NOMO-1 (cell line): ENCODE results near the gene FLT1.

ENCODE experiments used
- DNase-seq, 2 experiments: peaks; one replicate each; lab custom pipeline; 2025; ENCODE audit not compliant: unreplicated experiment in 2 of 2; lab: John Stamatoyannopoulos, UW

The FLT1 gene

GRCh38 chr13:28488376-28489005 lies 6.4 kb downstream of the FLT1 start:
- peak in 1 of 2 experiments; percentile 33 for DNase-seq

GRCh38 chr13:28485996-28486543 lies 8.9 kb downstream of the FLT1 start:
- no peak for DNase-seq

GRCh38 chr13:28485551-28485950 lies 9.4 kb downstream of the FLT1 start:
- DNase-seq, result no peak

- DNase-seq, result no peak
Observed at GRCh38 chr13:28485097-28485496, 9.8 kb downstream of the FLT1 start.

GRCh38 chr13:28483313-28483931 lies 11.5 kb downstream of the FLT1 start:
- no peak for DNase-seq

GRCh38 chr13:28479005-28479404 lies 15.9 kb downstream of the FLT1 start:
- DNase-seq, result no peak

GRCh38 chr13:28478127-28478526 lies 16.8 kb downstream of the FLT1 start:
- DNase-seq, result no peak

GRCh38 chr13:28477709-28477973 lies 17.3 kb downstream of the FLT1 start:
- no peak for DNase-seq

GRCh38 chr13:28476919-28477708 lies 17.8 kb downstream of the FLT1 start:
- DNase-seq, result no peak

- DNase-seq, result peak; percentile 64 to 89
Observed at GRCh38 chr13:28475916-28476725, 18.8 kb downstream of the FLT1 start.

GRCh38 chr13:28474491-28475134 lies 20.3 kb downstream of the FLT1 start:
- DNase-seq, result peak in 1 of 2 experiments; percentile 32

GRCh38 chr13:28473044-28473443 lies 21.9 kb downstream of the FLT1 start:
- no peak for DNase-seq

GRCh38 chr13:28471421-28471820 lies 23.5 kb downstream of the FLT1 start:
- DNase-seq, result peak in 1 of 2 experiments; percentile 42

- DNase-seq, result no peak
Observed at GRCh38 chr13:28470296-28470695, 24.6 kb downstream of the FLT1 start.

- DNase-seq, result no peak
Observed at GRCh38 chr13:28469316-28469715, 25.6 kb downstream of the FLT1 start.

- DNase-seq, result peak; percentile 92 to 100
Observed at GRCh38 chr13:28468023-28468915, 26.7 kb downstream of the FLT1 start.

- DNase-seq, result no peak
Observed at GRCh38 chr13:28467034-28467433, 27.9 kb downstream of the FLT1 start.

GRCh38 chr13:28466151-28466550 lies 28.8 kb downstream of the FLT1 start:
- DNase-seq, result no peak

- no peak for DNase-seq
Observed at GRCh38 chr13:28464861-28465460, 30.0 kb downstream of the FLT1 start.
